HL-60 (cell line): ENCODE measurements around the gene TMEM253.

Source experiments
- DNase-seq, 2 experiments: peaks; one replicate each; pipeline ENCODE4 v3.0.0-alpha.2; 2010 to 2020; ENCODE audit warnings: low read depth in 1 of 2, low spot score in 1 of 2
- H3K27ac ChIP-seq: fragments of 250-450 bp; sonication (Bioruptor Pico); replicated peaks from 2 replicates; pipeline ENCODE4 v1.5.1; 2020; ENCODE audit warnings: mild to moderate bottlenecking, moderate library complexity
- H3K27me3 ChIP-seq: fragments of 250-450 bp; sonication (Bioruptor Pico); 2 replicates; pipeline ENCODE4 v1.5.1; 2021; ENCODE audit warnings: mild to moderate bottlenecking, moderate library complexity; ENCODE audit not compliant: insufficient read depth, poor library complexity, severe bottlenecking
- H3K4me3 ChIP-seq: replicated peaks from 2 replicates; pipeline ENCODE4 v1.5.1; 2011; ENCODE audit warnings: mild to moderate bottlenecking, control low read depth, low read length; ENCODE audit not compliant: insufficient read depth
- CTCF ChIP-seq: IDR thresholded peaks from one replicate; pipeline ENCODE4 v1.5.1; 2011; ENCODE audit warnings: low read length, control low read depth, inconsistent platforms; ENCODE audit not compliant: insufficient read depth
- GABPA ChIP-seq: IDR thresholded peaks from 2 replicates; pipeline ENCODE4 v1.6.1; 2012; ENCODE audit warnings: low read depth
- POLR2AphosphoS5 ChIP-seq: IDR thresholded peaks from 2 replicates; pipeline ENCODE4 v1.6.1; 2012; ENCODE audit warnings: low read depth
- SPI1 ChIP-seq: IDR thresholded peaks from 2 replicates; pipeline ENCODE4 v1.6.1; 2012; ENCODE audit warnings: low read depth, mild to moderate bottlenecking, borderline replicate concordance
- TF ChIP-seq, protein P1 (sequence below): IDR thresholded peaks from 2 replicates; pipeline ENCODE4 v1.6.1; 2012; ENCODE audit warnings: low read depth; ENCODE audit not compliant: insufficient replicate concordance

TMEM253 gene

DNA sequence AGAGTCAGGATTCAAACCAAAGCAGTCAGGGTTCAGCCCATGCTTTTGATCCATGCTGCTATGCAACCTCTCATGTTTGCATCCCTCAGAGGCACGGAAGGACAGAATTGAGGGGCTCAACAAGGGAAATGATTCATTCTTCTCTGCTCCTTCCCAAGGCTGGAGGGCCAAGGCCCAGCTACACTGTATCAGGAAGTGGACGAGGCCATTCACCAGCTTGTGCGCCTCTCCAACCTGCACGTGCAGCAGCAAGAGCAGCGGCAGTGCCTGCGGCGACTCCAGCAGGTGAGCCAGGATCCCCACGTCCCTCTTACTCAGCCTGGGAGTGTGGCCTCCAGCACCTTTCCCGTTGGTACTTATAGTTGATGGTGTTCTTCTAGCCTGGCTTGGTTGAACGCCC is 22.1 kb upstream of the TMEM253 start:
- H3K4me3 ChIP-seq, result no peak overlapping the region
- DNase-seq, result no peak
- no peaks in the 10 kb centered on the region for H3K27me3 ChIP-seq
- TF ChIP-seq CTCF (no peak), GABPA (no peak), SPI1 (no peak), POLR2AphosphoS5 (no peak)
- TF ChIP-seq, protein P1, sequence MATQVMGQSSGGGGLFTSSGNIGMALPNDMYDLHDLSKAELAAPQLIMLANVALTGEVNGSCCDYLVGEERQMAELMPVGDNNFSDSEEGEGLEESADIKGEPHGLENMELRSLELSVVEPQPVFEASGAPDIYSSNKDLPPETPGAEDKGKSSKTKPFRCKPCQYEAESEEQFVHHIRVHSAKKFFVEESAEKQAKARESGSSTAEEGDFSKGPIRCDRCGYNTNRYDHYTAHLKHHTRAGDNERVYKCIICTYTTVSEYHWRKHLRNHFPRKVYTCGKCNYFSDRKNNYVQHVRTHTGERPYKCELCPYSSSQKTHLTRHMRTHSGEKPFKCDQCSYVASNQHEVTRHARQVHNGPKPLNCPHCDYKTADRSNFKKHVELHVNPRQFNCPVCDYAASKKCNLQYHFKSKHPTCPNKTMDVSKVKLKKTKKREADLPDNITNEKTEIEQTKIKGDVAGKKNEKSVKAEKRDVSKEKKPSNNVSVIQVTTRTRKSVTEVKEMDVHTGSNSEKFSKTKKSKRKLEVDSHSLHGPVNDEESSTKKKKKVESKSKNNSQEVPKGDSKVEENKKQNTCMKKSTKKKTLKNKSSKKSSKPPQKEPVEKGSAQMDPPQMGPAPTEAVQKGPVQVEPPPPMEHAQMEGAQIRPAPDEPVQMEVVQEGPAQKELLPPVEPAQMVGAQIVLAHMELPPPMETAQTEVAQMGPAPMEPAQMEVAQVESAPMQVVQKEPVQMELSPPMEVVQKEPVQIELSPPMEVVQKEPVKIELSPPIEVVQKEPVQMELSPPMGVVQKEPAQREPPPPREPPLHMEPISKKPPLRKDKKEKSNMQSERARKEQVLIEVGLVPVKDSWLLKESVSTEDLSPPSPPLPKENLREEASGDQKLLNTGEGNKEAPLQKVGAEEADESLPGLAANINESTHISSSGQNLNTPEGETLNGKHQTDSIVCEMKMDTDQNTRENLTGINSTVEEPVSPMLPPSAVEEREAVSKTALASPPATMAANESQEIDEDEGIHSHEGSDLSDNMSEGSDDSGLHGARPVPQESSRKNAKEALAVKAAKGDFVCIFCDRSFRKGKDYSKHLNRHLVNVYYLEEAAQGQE, result no peak
- no peak overlapping the region for H3K27ac ChIP-seq

DNA sequence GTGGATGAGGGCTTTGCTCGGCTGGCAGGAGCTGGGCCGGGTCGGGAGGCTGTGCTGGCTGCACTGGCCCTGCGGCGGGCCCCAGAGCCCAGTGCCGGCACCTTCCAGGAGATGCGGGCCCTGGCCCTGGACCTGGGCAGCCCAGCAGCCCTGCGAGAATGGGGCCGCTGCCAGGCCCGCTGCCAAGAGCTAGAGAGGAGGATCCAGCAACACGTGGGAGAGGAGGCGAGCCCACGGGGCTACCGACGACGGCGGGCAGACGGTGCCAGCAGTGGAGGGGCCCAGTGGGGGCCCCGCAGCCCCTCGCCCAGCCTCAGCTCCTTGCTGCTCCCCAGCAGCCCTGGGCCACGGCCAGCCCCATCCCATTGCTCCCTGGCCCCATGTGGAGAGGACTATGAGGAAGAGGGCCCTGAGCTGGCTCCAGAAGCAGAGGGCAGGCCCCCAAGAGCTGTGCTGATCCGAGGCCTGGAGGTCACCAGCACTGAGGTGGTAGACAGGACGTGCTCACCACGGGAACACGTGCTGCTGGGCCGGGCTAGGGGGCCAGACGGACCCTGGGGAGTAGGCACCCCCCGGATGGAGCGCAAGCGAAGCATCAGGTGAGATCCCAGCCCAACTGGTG is 19.2 kb upstream of the TMEM253 start:
- TF ChIP-seq POLR2AphosphoS5, result no peak
- no peak for TF ChIP-seq CTCF
- TF ChIP-seq, protein P1, result no peak
- TF ChIP-seq GABPA, result no peak
- TF ChIP-seq SPI1, result no peak
- Histone ChIP-seq H3K27me3 (no peaks in the 10 kb centered on the region), H3K4me3 (no peak overlapping the region), H3K27ac (no peak overlapping the region)
- DNase-seq, result no peak

DNA sequence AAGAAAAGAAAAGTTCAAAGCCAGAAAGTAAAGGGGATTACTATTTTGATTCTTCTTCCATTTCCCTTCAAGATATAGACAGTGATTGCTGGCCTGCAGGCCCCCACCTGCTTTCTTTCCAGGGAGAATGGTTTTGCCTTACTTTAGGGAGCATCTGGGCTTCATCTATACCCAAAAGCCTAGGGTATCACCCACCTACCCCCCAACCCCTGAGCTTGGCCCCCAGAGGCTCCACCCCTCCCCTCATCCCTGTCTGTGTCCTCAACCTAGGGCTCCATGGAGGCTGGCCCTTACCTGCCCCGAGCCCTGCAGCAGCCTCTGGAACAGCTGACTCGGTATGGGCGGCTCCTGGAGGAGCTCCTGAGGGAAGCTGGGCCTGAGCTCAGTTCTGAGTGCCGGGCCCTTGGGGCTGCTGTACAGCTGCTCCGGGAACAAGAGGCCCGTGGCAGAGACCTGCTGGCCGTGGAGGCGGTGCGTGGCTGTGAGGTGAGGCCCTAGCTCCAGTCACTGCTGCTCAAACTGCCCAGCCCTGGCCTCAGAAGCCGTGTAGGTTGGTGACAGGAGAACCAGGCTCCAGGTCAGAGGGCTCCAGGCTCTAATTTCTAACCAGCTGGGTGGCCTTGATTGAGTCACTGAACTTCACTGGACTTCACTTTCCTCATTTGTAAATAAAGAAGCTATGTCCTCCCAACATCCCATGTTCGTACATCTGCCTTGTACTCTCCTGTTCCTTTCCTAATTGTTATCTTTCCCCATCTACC is 17.1 kb upstream of the TMEM253 start:
- H3K27me3 ChIP-seq, result no peaks in the 10 kb centered on the region
- H3K4me3 ChIP-seq, result no peak overlapping the region
- DNase-seq, result no peak
- TF ChIP-seq CTCF (no peak), POLR2AphosphoS5 (no peak), SPI1 (no peak), GABPA (no peak)
- peak overlapping the region; percentile 73; the same call in 1 of the 2 replicates for H3K27ac ChIP-seq
